SK-N-SH treated with all-trans-retinoic acid at 6 μM for 48 hours (cell line): ENCODE measurements around the gene IL17RC.

Experiments
- BACH2 ChIP-seq: fragments of 250-450 bp; sonication (Bioruptor Pico); IDR thresholded peaks from 2 replicates; pipeline ENCODE4 v1.9.0; 2021; ENCODE audit warnings: mild to moderate bottlenecking, borderline replicate concordance
- CSDC2 ChIP-seq: fragments of 250-450 bp; sonication (Bioruptor Pico); IDR thresholded peaks from 2 replicates; pipeline ENCODE4 v1.5.0; 2020; ENCODE audit warnings: mild to moderate bottlenecking, moderate library complexity
- CSRNP3 ChIP-seq: fragments of 250-450 bp; sonication (Bioruptor Pico); IDR thresholded peaks from 2 replicates; pipeline ENCODE4 v1.5.1; 2021; ENCODE audit warnings: mild to moderate bottlenecking, moderate library complexity
- OSR1 ChIP-seq: fragments of 250-450 bp; sonication (Bioruptor Pico); IDR thresholded peaks from 2 replicates; pipeline ENCODE4 v1.8.0; 2022; ENCODE audit warnings: moderate library complexity, mild to moderate bottlenecking, inconsistent platforms
- PATZ1 ChIP-seq: fragments of 250-450 bp; sonication (Bioruptor Pico); IDR thresholded peaks from 2 replicates; pipeline ENCODE4 v1.8.0; 2020; ENCODE audit warnings: mild to moderate bottlenecking, moderate library complexity, borderline replicate concordance
- POU6F1 ChIP-seq: fragments of 250-450 bp; sonication (Bioruptor Pico); IDR thresholded peaks from 2 replicates; pipeline ENCODE4 v1.8.0; 2021; ENCODE audit warnings: low read depth, mild to moderate bottlenecking, moderate library complexity, borderline replicate concordance
- RARB ChIP-seq: fragments of 250-450 bp; sonication (Bioruptor Pico); IDR thresholded peaks from 2 replicates; pipeline ENCODE4 v1.8.0; 2021; ENCODE audit warnings: mild to moderate bottlenecking, moderate library complexity
- ZFP30 ChIP-seq: fragments of 450-650 bp; formaldehyde crosslinking; IDR thresholded peaks from 2 replicates; pipeline ENCODE4 v1.5.0; 2022; ENCODE audit warnings: mild to moderate bottlenecking, moderate library complexity

- TF ChIP-seq BACH2 (CRISPR knock-in tag) (no peak), RARB (CRISPR knock-in tag) (no peak), CSDC2 (CRISPR knock-in tag) (no peak), OSR1 (CRISPR knock-in tag) (no peak), PATZ1 (CRISPR knock-in tag) (no peak), POU6F1 (CRISPR knock-in tag) (no peak), CSRNP3 (CRISPR knock-in tag) (no peak), ZFP30 (CRISPR knock-in tag) (no peak)
Measured at GRCh38 chr3:9902372-9903237, 14.3 kb upstream of the IL17RC start, which contains the start of gene IL17RE.
